ENCODE results near the gene RPS15. TPM values are rescaled to one million over a fixed set of nuclear protein-coding genes. Genes with fewer than 3 reads are reported as not detected.

The RPS15 gene
- total and polyA plus RNA-seq, 2 of the 13 experiments (the other 11 are each of a cell fraction or from before 2014, with no cell fraction given): 695 to 1,411 TPM

GRCh38 chr19:1468821-1469254 is 30.6 kb downstream of the RPS15 start (continued):
- TF ChIP-seq ZBTB2 (CRISPR knock-in tag; IDR thresholded peaks at IDR 0.05; ENCODE audit: low read depth) (peak; percentile 29; the same call in 1 of the 2 replicates), RBFOX2 (IDR thresholded peaks at IDR 0.05; ENCODE audit: low read depth, low read length) (0 out of 2 replicates have a peak, but pooled peaks have one; percentile 19), MTF2 (CRISPR knock-in tag; IDR thresholded peaks at IDR 0.05; ENCODE audit: borderline replicate concordance) (no peak), ZC3H4 (CRISPR knock-in tag; IDR thresholded peaks at IDR 0.05; ENCODE audit: borderline replicate concordance) (no peak), ZFY (CRISPR knock-in tag; IDR thresholded peaks at IDR 0.05) (0 out of 2 replicates have a peak, but pooled peaks have one; percentile 13), ZNF513 (CRISPR knock-in tag; conservative IDR thresholded peaks at IDR 0.05) (no peak), SOX6 (IDR thresholded peaks at IDR 0.05) (no peak), SOX6 (CRISPR knock-in tag; IDR thresholded peaks at IDR 0.05) (no peak), ZNF704 (CRISPR knock-in tag; IDR thresholded peaks at IDR 0.05; ENCODE audit: borderline replicate concordance) (no peak), PATZ1 (CRISPR knock-in tag; IDR thresholded peaks at IDR 0.05) (peak; percentile 27), ZNF672 (CRISPR knock-in tag; IDR thresholded peaks at IDR 0.05) (no peak), ZNF713 (CRISPR knock-in tag; IDR thresholded peaks at IDR 0.05) (no peak), ZSCAN31 (CRISPR knock-in tag; IDR thresholded peaks at IDR 0.05; ENCODE audit: low read depth) (no peak), ZNF589 (CRISPR knock-in tag; conservative IDR thresholded peaks at IDR 0.05) (no peak), ZBTB25 (CRISPR knock-in tag; IDR thresholded peaks at IDR 0.05) (no peak), FOXM1 (CRISPR knock-in tag; IDR thresholded peaks at IDR 0.05) (no peak), ZNF530 (CRISPR knock-in tag; IDR thresholded peaks at IDR 0.05; ENCODE audit: low read depth) (no peak), ZNF687 (CRISPR knock-in tag; IDR thresholded peaks at IDR 0.05) (peak; percentile 51; the same call in 1 of the 2 replicates), ZSCAN21 (CRISPR knock-in tag; IDR thresholded peaks at IDR 0.05; ENCODE audit: borderline replicate concordance) (no peak)
